NCI-H2171 (cell line): Measurements from ENCODE around the gene GRIK1.

Source experiments
- DNase-seq: peaks from one replicate; lab custom pipeline; 2025; lab: John Stamatoyannopoulos, UW

Gene GRIK1

GRCh38 chr21:29786496-29787360 is 153.1 kb downstream of the GRIK1 start:
- no peak for DNase-seq

DNA sequence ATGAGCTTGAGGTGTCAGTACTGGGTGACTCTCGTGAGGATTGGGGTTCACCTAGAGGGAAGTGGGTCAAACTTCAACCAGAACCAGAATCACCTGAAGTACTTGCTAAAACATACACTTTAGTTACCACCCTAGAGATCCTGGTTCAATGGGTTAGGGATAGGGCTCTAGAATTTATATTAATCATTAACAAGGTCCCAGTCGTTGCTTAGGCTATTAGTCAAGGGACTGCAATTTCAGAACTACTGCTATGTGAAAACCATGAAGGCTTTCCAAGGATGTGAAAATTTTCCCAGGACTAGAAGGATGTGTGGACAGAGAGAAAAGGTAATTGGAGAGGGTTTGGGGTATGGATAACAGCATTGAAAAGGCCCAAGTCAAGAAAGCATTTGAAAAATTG is 162.6 kb downstream of the GRIK1 start:
- no peak for DNase-seq

GRCh38 chr21:29775462-29775861 is 164.3 kb downstream of the GRIK1 start:
- DNase-seq, result no peak

DNA sequence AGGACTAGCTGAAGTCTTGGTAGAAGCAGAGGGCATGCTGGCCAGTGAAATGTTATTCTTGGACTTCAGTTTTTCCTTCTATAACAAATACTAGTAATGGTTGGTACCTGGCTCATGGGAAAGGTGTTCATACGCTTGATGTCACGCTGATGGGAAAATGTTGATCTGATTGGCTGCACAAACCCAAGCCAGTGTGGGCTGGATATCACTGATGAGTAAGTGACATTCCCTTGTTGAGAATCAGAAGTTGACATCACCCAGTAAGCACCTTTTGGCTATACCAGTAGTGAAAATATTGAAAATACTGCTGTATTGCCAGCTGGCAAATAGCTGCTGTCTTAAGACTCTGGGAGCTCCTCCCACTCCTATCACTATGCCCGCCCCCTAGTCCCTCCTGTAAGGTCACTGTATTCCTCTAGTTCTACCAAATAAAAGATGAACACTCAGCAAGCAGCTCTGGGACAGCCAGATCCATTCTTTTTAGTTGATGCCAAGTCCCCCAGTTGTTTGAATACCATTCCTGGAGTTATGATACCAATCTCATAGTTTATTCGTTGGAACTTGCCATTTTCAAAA is 168.2 kb downstream of the GRIK1 start:
- DNase-seq, result no peak

- no peak for DNase-seq
Observed at GRCh38 chr21:29763674-29764073, 176.1 kb downstream of the GRIK1 start.

DNA sequence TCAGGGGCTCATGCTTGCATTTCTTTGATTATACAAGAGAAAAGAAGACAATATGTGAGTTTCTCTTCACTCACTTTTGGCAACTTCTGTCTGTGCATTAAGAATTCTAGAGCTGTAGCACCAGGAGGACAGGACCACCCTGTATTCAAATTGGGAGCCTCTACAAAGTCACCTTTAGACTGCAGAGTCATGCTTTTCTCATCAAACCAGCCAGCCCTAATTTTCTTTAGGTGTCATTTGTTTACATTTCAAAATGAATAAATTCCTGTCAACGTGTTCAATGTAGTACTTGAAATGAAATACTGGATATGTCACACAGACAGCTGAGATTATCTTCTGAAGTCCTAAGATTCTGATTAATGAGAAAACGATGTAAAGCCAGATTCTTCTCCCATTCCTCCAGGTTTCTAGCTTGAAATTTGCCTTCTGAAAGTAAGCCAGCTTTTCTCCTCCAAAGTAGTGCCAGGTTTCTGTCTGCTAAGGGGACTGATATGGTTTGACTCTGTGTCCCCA is 177.2 kb downstream of the GRIK1 start:
- DNase-seq, result no peak

GRCh38 chr21:29753216-29753615 is 186.6 kb downstream of the GRIK1 start:
- DNase-seq, result no peak

- DNase-seq, result no peak
Observed at GRCh38 chr21:29751473-29752185, 188.2 kb downstream of the GRIK1 start.

GRCh38 chr21:29749957-29750356 is 189.8 kb downstream of the GRIK1 start:
- no peak for DNase-seq

DNA sequence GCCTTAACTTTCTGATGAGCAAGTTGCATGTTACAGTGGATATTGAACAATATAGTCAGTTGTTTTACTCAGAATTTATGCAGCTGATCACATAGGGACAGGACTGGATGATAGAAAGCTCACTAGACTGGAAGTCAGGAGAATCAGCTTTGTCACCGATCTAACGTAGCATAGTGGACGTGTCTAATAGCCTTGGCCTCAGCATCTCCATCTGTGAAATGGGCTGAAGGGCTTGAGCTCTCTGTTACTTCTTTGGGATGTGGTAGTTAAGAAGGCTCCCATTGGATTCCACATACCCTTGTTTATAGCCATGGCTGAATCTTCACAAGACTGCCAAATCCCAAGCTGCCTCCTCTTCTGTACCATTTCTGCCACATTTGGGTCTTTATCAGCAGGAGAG is 190.6 kb downstream of the GRIK1 start:
- no peak for DNase-seq

DNA sequence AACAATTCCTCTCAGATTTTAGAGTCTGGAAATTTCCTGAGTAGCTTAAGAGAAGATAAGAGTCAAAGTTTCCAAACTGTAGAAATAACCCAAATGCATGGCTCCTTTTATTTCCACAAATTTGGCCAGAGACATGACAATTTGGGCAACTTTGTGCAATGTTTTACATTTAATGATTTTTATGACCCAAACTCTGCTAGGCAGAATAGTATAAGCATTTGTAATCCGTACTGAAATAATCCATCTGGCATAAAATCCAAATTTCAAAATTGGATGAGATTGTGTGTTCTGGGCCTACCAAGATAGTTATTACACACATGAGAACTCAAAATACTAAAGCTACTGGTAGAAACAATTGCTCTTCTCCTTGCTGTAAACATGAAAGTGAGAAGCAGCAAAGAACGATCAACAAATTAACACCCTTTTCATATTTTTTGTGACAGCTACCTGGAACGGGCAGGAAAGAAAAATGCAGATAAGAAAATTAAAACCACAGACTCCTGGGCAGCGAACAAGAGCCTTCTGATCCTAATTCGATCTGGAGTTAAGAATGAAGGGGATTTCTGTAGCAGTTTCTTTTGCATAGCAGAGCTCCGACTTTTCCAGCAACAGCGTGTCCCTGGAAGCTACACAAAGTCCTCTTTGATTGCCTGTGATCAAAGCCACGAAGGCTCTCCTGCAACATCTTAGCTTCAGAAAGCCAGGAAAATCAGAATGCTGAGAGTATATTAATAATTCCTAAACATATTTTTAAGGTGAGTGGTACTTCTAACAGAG is 191.2 kb downstream of the GRIK1 start:
- DNase-seq, result no peak

DNA sequence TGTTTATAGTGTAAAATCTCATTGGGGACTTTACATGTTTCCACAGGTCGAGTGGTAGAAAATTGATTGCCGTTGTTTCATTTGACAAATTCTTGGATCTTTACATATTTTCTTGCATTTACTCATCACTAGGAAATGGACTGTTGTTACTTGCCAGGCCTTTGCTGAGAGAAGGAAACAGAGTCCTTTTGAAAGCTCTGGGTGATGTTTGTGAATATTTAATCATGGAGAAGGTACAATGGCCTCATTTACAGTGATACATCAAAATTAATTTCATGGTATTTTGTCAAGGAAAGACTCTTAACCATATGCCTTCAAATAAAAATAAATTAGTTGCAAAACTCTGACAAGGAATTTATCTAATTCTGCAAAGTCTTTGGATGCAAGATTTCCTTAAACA is 198.0 kb downstream of the GRIK1 start:
- DNase-seq, result no peak

DNA sequence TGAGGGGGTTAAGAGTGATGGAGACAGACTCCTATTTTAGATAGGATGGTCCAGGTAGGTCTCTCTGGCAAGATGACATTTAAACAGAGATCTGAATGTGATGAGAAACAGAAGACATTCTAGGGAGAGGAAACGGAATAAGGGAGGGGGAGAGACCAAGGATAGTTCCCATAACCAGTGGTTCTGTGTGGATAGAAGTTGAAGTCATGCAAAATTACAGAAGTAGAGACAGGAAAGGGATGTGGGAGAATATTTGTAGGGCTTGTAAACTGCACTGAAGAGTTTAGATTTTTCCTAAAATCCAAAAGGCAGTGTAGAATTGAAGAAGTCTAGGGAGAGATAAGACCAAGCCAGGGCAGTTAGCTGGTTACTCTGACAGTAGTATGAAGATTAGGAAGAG is 200.6 kb downstream of the GRIK1 start:
- no peak for DNase-seq

DNA sequence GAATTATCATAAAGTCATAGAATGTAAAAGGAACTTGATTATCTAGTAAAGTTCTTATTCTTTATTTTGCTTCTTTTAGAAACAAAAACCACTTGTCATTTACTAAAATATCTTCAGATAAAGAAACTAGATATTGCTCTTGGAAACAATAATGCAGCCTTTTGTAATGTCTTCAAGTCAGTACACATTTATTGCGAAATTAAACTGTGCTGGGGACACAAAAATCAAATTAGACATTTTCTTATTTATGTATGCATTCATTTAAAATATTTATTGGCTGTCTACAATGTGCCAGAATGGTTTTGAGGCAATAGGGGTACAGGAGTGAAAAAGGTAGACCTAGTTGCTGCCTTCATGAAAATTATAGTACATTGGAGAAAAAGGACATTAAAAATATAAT is 201.1 kb downstream of the GRIK1 start:
- DNase-seq, result no peak

DNA sequence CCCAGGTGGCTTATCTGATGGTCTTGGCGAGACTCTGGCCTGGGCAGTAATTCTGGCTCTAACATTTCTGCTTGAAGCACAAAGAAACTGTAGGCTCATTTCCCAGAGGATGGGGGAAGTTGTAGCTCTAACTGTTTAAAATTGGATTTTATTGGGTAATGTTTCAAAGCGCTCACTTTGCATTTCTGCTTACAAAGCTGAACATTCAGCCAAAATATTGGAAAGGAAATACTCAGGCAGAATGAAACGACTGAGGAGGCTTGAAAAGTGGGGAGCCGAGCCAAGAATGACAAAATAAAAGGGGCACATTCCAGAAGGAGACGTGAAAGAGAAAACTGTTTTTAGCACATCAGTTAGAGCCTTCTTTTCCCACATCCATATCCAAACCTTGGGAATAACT is 202.6 kb downstream of the GRIK1 start:
- no peak for DNase-seq

- no peak for DNase-seq
Observed at GRCh38 chr21:29730281-29730680, 209.5 kb downstream of the GRIK1 start.

DNA sequence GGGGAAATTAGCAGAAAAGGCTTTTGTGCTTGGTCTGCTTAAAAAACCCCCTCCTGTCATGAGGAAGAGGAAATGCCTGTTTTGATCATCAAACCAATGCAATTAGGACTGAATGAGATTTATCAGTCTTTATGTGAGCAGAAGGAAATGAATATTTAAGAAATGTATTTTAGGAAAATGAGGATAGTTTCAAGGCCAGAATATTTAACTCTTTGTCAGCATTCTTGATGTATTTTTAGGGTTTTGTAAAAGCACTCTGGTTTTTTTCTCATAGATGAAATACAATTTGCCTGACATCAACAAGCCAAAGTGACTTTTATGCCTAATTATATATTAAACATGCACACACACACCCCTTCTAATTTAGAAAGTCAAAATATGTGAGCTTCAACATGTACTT is 213.8 kb downstream of the GRIK1 start:
- no peak for DNase-seq

GRCh38 chr21:29725025-29725736 is 214.6 kb downstream of the GRIK1 start:
- DNase-seq, result no peak

DNA sequence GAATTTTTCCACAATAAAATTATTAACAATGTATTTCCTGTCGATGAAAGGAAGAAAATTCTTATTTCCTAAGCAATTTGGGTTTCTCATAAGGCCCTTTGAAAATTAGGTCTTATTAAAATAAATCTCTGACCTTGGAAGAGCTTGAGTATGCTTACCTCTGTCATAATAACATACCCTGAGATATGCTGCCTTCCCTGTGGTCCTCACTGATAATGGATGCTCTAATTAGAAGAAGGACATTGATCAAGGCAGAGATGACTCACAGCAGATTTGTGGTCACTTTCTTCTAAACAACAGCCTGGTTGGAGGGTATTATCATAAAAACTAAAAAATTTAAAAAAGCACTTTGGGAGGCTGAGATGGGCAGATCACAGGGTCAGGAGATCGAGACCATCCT is 217.8 kb downstream of the GRIK1 start:
- no peak for DNase-seq

DNA sequence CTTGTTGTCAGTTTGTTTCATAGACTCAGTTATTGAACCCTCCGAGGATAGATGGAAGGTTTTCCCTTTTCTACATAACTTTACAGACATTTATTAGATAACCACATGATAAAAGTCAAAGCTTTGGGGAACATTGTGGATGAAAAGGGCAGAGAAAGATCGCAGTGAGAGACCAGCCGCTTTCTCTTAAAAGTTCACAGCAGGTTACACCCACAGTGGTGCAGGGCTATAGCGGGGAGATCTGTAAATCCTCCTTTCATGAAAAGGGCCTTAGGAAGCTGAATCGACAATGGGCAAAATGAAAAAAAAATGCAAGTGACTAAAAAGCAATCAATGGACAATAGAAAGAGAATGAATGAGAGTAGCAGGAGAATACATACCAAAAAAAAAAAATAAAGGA is 218.6 kb downstream of the GRIK1 start:
- no peak for DNase-seq

- no peak for DNase-seq
Observed at GRCh38 chr21:29719521-29719920, 220.3 kb downstream of the GRIK1 start.
